HEK293T (cell line): ENCODE data around the gene UMOD.

Source experiments
- LEF1 ChIP-seq: fragments of 450-650 bp; IDR thresholded peaks from 2 replicates; pipeline ENCODE4 v1.6.1; 2017; ENCODE audit warnings: mild to moderate bottlenecking, borderline replicate concordance
- SP1 ChIP-seq: fragments of 450-650 bp; IDR thresholded peaks from 2 replicates; pipeline ENCODE4 v1.6.1; 2017

- TF ChIP-seq LEF1 (no peak), SP1 (no peak)
These were observed 29.9 kb upstream of the UMOD start for GRCh38 chr16:20382202-20382948.
